Caco-2 (cell line): ENCODE data around the gene PPP1R16B. TPM values are rescaled to one million over a fixed set of nuclear protein-coding genes. Genes with fewer than 3 reads are reported as not detected.

Experiments used
- BruUV-seq: library from RNA; stranded (reverse); fragments of 400-500 nt; replicated peaks from 2 replicates; lab custom pipeline; 2021; lab: Mats Ljungman, UMichigan
- CTCF ChIA-PET: fragments of 300-600 bp; sonication (Branson Sonifier 250); formaldehyde crosslinking; loops from one replicate; lab custom pipeline; 2022; ENCODE audit warnings: antibody characterized with exemption; lab: Charles Lee
- POLR2A ChIA-PET: fragments of 300-600 bp; sonication (Branson Sonifier 250); formaldehyde crosslinking; loops from one replicate; lab custom pipeline; 2022; ENCODE audit warnings: antibody characterized with exemption; lab: Charles Lee
- DNase-seq, 2 experiments: peaks; one replicate each; pipeline versions ENCODE4 v3.0.0 to v3.0.0-alpha.2; 2020 to 2022
- H3K27me3 ChIP-seq: replicated peaks from 2 replicates; pipeline ENCODE4 v1.6.0; 2011; ENCODE audit warnings: low read length; ENCODE audit not compliant: control insufficient read depth, insufficient read depth
- H3K36me3 ChIP-seq: 2 replicates; pipeline ENCODE4 v1.5.1; 2011; ENCODE audit warnings: low read length; ENCODE audit not compliant: control insufficient read depth, insufficient read depth
- H3K4me1 ChIP-seq: fragments of 250-450 bp; sonication (Bioruptor Pico); 2 replicates; pipeline ENCODE4 v1.5.1; 2020; ENCODE audit warnings: mild to moderate bottlenecking
- H3K4me3 ChIP-seq: 2 replicates; pipeline ENCODE4 v1.5.1; 2011; ENCODE audit warnings: low read depth, mild to moderate bottlenecking, control low read depth, low read length
- H3K9me3 ChIP-seq: fragments of 250-450 bp; sonication (Bioruptor Pico); 2 replicates; pipeline ENCODE4 v1.5.1; 2020; ENCODE audit warnings: mild to moderate bottlenecking, moderate library complexity
- H3K27ac Mint-ChIP-seq: one replicate; pipeline ENCODE4 v1.8.0; 2022; ENCODE audit warnings: mixed read lengths; ENCODE audit not compliant: unreplicated experiment
- H3K27me3 Mint-ChIP-seq: one replicate; pipeline ENCODE4 v1.8.0; 2022; ENCODE audit warnings: mixed read lengths; ENCODE audit not compliant: insufficient read depth, unreplicated experiment
- H3K36me3 Mint-ChIP-seq: one replicate; pipeline ENCODE4 v1.8.0; 2022; ENCODE audit warnings: mild to moderate bottlenecking, mixed read lengths; ENCODE audit not compliant: insufficient read depth, unreplicated experiment
- H3K4me1 Mint-ChIP-seq: one replicate; pipeline ENCODE4 v1.8.0; 2022; ENCODE audit warnings: low read depth, mixed read lengths; ENCODE audit not compliant: unreplicated experiment
- H3K4me3 Mint-ChIP-seq: one replicate; pipeline ENCODE4 v1.8.0; 2022; ENCODE audit warnings: mild to moderate bottlenecking, moderate library complexity, mixed read lengths; ENCODE audit not compliant: unreplicated experiment
- H3K9me3 Mint-ChIP-seq: one replicate; pipeline ENCODE4 v1.8.0; 2022; ENCODE audit warnings: mixed read lengths; ENCODE audit not compliant: unreplicated experiment
- CTCF ChIP-seq, 2 experiments: fragments of 200-600 bp in 1 of 2; IDR thresholded peaks; 1 replicate in 1 of 2; 2 replicates in 1 of 2; pipeline versions ENCODE4 v1.5.1 to v1.8.0; 2011 to 2022; ENCODE audit warnings: antibody characterized with exemption in 1 of 2, control low read depth in 1 of 2, inconsistent platforms in 1 of 2, low read depth in 1 of 2, low read length in 1 of 2, mild to moderate bottlenecking in 1 of 2, moderate library complexity in 1 of 2; ENCODE audit not compliant: insufficient read depth in 1 of 2, severe bottlenecking in 1 of 2, unreplicated experiment in 1 of 2
- intact Hi-C: fragments of 100-400 bp; cut with micrococcal nuclease; formaldehyde crosslinking; loops from one replicate; pipeline ENCODE4 v1.10.0; 2022; ENCODE audit not compliant: unreplicated experiment
- total RNA-seq: library from RNA; stranded (reverse); gene quantifications from 2 replicates; pipeline ENCODE4 v1.2.3, GENCODE V29; 2022

The PPP1R16B gene
- total RNA-seq, 1 experiment from 2014 or later = not detected

- no TSS peak for BruUV-seq
- H3K4me3 Mint-ChIP-seq = no peak overlapping the region
Observed at GRCh38 chr20:38902601-38903000, 97.1 kb downstream of the PPP1R16B start.

GRCh38 chr20:38903335-38903734 is 97.8 kb downstream of the PPP1R16B start:
- ChIA-PET CTCF (interaction anchor here (0.8 to 2.0 kb wide), 3 partner anchors 10 to 59 kb away, joined by 4 to 11 read pairs (median 7); partner anchors contain the start of gene DHX35), POLR2A (no interaction called here)
- Mint-ChIP-seq H3K27me3 (peaks cover 7% of the 10 kb centered on the region), H3K4me3 (no peak overlapping the region), H3K36me3 (no peaks in the 10 kb centered on the region), H3K9me3 (no peaks in the 10 kb centered on the region), H3K27ac (no peak overlapping the region), H3K4me1 (no peaks in the 10 kb centered on the region)
- Histone ChIP-seq H3K4me3 (no peak overlapping the region), H3K36me3 (no peaks in the 10 kb centered on the region), H3K4me1 (no peaks in the 10 kb centered on the region), H3K27me3 (no peaks in the 10 kb centered on the region), H3K9me3 (no peaks in the 10 kb centered on the region)
- BruUV-seq = no TSS peak
- intact Hi-C loops = loop anchor here (5.0 kb wide), 1 partner anchor 144 kb away; no protein-coding TSS in a partner anchor
- no peak for TF ChIP-seq CTCF (IDR thresholded peaks at IDR 0.05; ENCODE audit: insufficient read depth in 1 of 2, low read depth in 1 of 2, low read length in 1 of 2, severe bottlenecking in 1 of 2, unreplicated experiment in 1 of 2)
- no peak for DNase-seq

More at GRCh38 chr20:38902601-38903000, 97.1 kb downstream of the PPP1R16B start:
- Mint-ChIP-seq H3K9me3 (no peaks in the 10 kb centered on the region), H3K4me1 (no peaks in the 10 kb centered on the region), H3K27me3 (peaks cover 7% of the 10 kb centered on the region), H3K27ac (no peak overlapping the region), H3K36me3 (no peaks in the 10 kb centered on the region)
- no peak for TF ChIP-seq CTCF (IDR thresholded peaks at IDR 0.05; ENCODE audit: insufficient read depth in 1 of 2, low read depth in 1 of 2, low read length in 1 of 2, severe bottlenecking in 1 of 2, unreplicated experiment in 1 of 2)
- intact Hi-C loops = loop anchor here (5.0 kb wide), 1 partner anchor 145 kb away; no protein-coding TSS in a partner anchor
- CTCF ChIA-PET = interaction anchor here (0.8 kb wide), 1 partner anchor 44 kb away, joined by 7 read pairs; no protein-coding TSS in a partner anchor
- Histone ChIP-seq H3K4me1 (no peaks in the 10 kb centered on the region), H3K9me3 (no peaks in the 10 kb centered on the region), H3K27me3 (no peaks in the 10 kb centered on the region), H3K36me3 (no peaks in the 10 kb centered on the region), H3K4me3 (no peak overlapping the region)
- no peak for DNase-seq
- POLR2A ChIA-PET = no interaction called here

- Histone ChIP-seq H3K27me3 (no peaks in the 10 kb centered on the region), H3K4me3 (no peak overlapping the region), H3K9me3 (no peaks in the 10 kb centered on the region), H3K4me1 (no peaks in the 10 kb centered on the region), H3K36me3 (no peaks in the 10 kb centered on the region)
- no peaks in the 10 kb centered on the region for H3K4me1 Mint-ChIP-seq
- ChIA-PET CTCF (interaction anchor here (0.7 to 1.2 kb wide), 3 partner anchors 10 to 56 kb away, joined by 3 to 7 read pairs (median 3); no protein-coding TSS in a partner anchor), POLR2A (interaction anchor here (0.6 kb wide), 1 partner anchor 25 kb away, joined by 3 read pairs; no protein-coding TSS in a partner anchor)
- H3K9me3 Mint-ChIP-seq = no peaks in the 10 kb centered on the region
- no peak overlapping the region for H3K27ac Mint-ChIP-seq
- no peaks in the 10 kb centered on the region for H3K36me3 Mint-ChIP-seq
- H3K4me3 Mint-ChIP-seq = no peak overlapping the region
- no TSS peak for BruUV-seq
- intact Hi-C loops = no loop called here
- DNase-seq = no peak
- H3K27me3 Mint-ChIP-seq = peaks cover 7% of the 10 kb centered on the region
- no peak for TF ChIP-seq CTCF (IDR thresholded peaks at IDR 0.05; ENCODE audit: insufficient read depth in 1 of 2, low read depth in 1 of 2, low read length in 1 of 2, severe bottlenecking in 1 of 2, unreplicated experiment in 1 of 2)
Observed at GRCh38 chr20:38905375-38905774, 99.9 kb downstream of the PPP1R16B start.
